ENCODE measurements around the gene TMOD3.

GRCh38 chr15:51889486-51889885 lies 60.0 kb downstream of the TMOD3 start:
- no peak for TF ChIP-seq CTCF (IDR thresholded peaks at IDR 0.05)
- no peak for TF ChIP-seq POLR2AphosphoS5 (IDR thresholded peaks at IDR 0.05)
- no peak for TF ChIP-seq POLR2A (IDR thresholded peaks at IDR 0.05)
- TF ChIP-seq EP300 (IDR thresholded peaks at IDR 0.05): no peak
